GM19395 (cell line): ENCODE results near the gene PTPRG.

ENCODE experiments used
- ATAC-seq: cut with Tn5 transposase; IDR thresholded peaks from one replicate; pipeline ENCODE4 v1.9.1; 2021; ENCODE audit warnings: mild to moderate bottlenecking, moderate library complexity; ENCODE audit not compliant: unreplicated experiment

The PTPRG gene

GRCh38 chr3:61788623-61789507, 227.5 kb downstream of the PTPRG start:
- ATAC-seq: no peak

DNA sequence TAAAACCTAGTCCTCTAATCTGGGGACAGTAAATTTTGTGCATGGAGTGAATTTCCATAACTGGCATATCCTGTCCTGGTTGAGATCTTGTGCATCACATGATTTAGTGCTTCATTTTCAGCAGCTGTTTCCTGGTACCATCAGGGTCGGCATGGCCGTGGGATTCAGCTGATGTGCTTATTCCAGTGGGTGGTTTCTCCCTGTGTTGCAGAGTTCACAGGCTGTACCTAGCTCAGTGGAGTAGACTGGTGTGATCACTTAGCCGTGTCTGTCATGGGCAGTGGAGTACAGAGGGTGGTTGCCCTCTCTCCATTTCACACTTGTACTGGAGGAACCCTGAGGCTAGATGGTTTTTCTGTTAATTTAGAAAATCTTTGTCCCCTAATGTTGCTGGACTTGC, 228.5 kb downstream of the PTPRG start:
- no peak for ATAC-seq

- no peak for ATAC-seq
Measured at GRCh38 chr3:61790411-61790810, 229.0 kb downstream of the PTPRG start.

DNA sequence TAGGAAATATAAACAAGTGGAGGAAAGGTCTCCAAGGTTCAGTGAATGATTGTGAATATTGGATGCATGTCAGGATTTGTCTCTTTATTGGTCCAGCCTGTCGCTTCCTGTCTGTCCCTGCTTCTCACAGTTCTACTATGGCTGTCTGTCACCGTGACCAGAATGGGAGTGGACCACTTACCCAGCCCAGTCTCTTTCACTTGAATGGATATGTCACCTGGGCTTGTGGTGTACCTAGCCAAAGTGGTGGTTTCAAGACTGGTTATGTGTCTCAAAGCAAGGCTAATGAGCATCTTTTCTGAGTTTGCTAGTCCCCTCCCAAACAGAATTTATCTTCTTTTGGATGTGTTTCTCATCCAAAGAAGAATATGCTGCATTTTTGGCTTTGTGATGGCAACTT, 231.7 kb downstream of the PTPRG start:
- no peak for ATAC-seq

DNA sequence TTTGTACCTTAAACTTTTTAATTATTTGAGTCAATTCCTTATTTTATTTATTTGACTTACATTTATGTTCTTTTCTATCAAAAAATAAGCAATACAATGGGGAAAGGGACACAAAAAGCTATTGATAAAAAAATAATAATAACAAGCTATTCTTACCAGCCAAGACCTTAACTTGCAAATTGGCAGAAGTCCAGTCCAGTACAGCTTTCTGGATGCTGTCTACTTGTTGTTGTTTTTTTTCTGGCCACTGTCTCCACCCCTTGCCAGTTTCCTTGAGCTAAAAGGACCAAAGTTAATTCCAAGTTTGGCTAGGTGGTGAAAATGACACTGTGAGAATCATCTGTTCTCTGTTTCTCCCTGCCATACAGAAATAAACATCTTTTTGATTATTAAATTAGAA, 232.2 kb downstream of the PTPRG start:
- ATAC-seq: no peak

DNA sequence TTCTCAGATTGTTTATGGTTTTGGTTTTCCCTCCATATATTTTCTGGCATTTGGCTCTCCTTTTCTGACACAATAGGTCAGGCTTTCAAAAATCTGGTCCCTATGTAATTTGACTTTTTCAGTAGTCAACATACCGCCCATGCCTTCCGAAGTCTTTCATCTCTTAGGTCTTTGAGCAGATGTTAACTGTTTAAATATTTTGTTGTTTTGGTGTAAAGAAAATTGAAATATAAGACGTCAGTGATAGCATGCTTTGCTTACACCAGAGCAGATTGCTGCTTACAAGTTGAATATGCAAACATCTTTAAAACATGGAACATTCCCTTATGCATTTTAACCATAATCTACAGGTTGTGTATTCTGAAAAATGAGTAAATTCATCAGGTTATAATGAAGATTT, 233.0 kb downstream of the PTPRG start:
- ATAC-seq: no peak

GRCh38 chr3:61794961-61795360, 233.6 kb downstream of the PTPRG start:
- ATAC-seq: no peak

GRCh38 chr3:61796088-61796680, 234.8 kb downstream of the PTPRG start:
- ATAC-seq: no peak

GRCh38 chr3:61796911-61797310, 235.5 kb downstream of the PTPRG start:
- ATAC-seq: no peak

DNA sequence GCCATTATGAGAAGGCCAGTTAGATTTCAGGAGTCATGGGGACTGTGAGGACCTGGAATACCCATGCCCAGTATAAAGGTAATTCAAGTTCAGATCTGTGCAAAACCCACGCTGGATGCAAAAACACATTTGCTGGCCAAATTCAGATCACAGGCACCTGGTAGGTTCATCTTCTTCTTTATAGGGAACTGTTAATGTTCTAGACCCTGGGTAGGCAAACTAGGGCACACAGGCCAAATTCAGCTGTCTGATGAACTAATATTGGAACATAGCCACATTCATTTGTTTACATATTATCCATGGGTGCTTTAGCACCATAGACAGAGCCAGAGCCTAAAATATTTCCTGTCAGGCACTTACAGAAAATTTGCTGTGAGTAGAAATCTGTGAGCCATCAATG, 241.4 kb downstream of the PTPRG start:
- no peak for ATAC-seq

DNA sequence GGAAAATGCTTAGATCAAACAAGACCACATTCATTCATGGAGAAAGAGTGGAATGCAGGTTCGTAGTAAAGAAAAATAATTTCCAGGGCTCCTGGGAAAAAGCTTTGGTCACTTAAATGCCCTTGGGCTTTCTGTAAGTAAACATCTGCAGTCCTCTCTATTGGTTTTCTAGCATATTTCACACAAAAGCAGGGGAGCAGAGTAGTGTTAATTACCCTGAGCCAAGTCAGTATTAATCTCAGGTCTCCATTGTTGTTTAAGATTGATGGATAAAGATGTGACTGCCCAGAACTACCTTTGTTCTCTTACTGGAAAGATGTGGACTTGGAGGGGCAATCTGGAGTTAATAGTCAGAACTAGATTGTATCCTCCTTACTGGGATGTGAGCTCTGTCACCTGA, 242.6 kb downstream of the PTPRG start:
- ATAC-seq: no peak

DNA sequence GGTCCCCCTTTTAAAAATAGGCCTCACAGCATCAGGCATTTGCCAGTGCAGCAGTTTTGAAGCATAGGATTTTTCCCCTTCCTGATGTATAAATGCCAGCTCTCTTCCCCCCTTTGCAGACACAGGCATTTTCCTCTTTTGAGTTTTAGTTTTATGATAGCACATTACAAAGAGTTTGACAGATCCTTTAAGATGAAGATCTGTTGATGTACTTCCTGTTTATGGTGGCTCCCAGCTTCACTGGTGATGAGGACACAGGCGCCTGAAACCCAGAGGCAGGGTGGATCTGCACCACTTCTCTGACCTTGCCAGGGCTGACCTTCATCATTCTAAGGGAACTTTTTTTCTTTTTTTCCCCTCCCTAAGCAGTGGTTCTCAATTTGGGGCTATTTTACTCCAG, 243.4 kb downstream of the PTPRG start:
- no peak for ATAC-seq

- no peak for ATAC-seq
Measured at GRCh38 chr3:61805510-61806080, 244.2 kb downstream of the PTPRG start.

DNA sequence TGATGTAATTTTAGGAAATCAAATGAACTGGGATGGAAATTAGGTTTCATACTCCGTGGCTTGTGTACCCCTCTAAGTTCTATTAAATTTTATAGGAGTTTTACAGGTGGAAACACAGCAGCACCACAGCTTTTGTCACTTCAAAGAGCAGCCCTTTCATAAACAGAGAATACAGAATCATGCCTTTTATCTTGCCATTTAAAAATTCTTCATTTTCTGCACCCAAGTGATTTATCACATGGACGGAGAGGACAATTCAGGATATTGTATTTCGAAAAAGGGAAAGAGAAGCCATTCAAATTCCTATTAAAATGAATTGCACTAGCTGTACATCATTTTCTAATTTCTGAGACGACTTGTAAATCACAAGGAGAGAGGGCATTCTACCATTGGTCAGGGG, 245.4 kb downstream of the PTPRG start:
- ATAC-seq: no peak

GRCh38 chr3:61807865-61808276, 246.5 kb downstream of the PTPRG start:
- no peak for ATAC-seq

DNA sequence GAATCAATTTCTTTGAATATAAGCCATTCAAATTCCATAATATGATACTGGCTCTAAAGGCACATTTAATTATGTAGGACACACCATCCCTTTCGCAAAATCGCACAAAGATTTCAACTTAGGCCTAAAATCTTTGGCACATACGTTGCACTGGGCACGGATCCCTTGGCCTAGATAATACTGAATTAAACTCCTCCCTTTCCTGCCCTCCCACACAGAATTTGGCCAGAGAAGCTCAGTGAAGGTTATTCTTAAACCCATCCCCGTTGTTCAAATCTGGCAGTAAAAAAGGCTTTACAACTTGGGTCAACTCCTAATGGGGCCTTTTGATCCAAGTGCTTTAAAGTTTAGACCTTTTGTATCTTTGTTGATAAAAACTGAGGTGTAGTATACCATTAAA, 247.2 kb downstream of the PTPRG start:
- ATAC-seq: no peak

DNA sequence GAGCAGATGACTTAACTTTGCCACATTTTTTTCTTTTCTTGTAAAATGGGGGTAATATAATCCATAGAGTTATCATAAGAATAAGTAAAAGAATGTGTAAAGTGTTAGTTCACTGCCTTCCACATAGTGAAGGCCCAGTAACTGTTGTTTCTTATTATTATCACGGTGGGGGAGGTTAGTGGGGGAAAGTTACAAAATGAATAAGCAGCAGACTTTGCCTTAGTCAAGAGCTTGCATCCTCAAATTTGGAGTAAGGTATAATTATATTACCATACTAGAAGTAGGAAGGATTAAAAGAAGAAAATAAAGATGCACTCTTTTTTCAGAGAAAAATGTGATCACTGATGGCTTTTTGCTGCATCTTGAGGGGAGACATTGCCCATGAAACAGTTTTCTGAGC, 247.6 kb downstream of the PTPRG start:
- no peak for ATAC-seq

DNA sequence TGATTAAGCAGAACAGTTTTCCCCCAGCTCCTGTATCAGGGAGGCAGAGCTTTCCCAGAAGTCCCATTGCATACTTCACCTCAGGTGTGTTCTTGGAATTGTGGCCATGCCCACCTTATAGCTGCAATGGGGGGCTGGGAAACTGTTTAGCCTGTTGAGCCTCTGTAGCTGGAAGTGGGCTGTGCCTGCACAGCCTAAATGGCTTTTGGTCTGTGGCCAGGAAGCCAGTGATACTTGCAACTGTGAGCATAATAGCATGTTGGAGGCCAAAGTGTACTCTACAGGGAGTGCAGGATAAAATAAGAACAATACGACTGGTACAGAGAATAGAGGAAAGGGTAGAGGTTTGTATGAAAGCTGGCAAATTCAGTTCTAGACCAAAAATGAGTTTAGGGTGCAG, 248.5 kb downstream of the PTPRG start:
- no peak for ATAC-seq

DNA sequence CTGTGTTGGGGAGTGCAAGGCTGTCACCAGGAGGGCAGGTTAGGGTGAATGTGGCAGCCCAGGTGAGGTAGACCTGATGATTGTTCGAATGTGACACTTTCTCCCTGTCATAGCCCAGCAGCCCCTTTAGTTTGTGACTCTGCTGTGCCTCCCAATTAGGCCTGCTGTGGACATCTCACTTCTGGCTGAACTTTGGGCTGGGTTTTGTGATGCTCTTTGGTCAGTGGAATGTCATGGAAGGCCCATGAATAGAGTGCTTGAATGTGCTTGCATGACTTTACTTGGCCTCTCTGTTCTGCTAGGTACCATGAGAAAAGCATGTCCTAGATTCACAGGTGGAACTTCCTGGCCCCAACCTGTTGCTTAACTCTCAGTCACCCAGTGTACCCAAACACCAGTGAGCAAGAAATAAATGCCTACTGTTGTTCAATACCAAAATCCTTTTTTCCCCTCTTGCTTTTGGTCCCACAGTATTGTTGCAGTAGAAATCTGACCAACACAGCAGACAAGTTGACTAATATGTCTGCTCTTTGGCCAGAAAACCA, 249.7 kb downstream of the PTPRG start:
- no peak for ATAC-seq

DNA sequence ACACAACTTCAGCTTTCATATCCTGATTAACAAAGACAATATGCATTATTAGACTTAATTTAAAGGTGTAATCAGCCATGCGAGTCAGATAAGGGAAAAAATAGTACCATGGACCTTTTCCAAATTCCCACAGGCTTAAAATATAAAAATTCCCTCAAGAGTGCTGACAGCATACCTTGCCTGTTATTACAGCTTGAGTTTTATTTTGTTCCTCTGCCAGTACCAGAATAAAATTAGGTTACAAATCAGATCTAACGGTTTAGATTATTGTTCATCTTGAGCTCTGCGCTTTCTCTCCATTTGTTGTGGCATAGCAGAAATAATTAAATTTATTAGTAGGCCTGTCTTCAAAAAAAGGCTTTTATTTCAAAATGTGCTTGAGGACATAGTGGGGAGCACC, 250.3 kb downstream of the PTPRG start:
- no peak for ATAC-seq

DNA sequence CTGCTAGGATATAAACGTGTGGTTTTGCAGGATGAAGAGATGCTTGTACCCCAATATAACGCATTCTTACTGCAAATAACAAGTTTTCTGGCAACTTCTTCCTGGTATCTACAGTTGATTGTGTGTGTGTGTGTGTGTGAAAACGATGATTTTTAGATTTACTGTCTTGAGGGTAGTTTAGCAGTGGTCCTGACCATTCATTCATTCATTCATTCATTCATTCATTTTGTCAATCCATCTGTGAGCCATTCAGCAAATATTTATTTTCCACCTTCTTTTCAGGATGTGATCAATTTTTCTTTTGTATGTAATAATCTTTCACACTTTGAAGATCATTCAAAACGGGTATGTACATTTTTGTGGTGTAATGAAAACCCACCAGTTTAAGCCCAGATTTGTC, 250.7 kb downstream of the PTPRG start:
- ATAC-seq: no peak

- no peak for ATAC-seq
Measured at GRCh38 chr3:61812517-61812916, 251.1 kb downstream of the PTPRG start.
